Astrocyte (in vitro differentiated cells and primary cell): ENCODE measurements around the gene NAIF1.

Source experiments
- EZH2 ChIP-seq: IDR thresholded peaks from 2 replicates; pipeline ENCODE4 v1.6.1; 2012; ENCODE audit warnings: mild to moderate bottlenecking, low read length, inconsistent platforms; ENCODE audit not compliant: insufficient read depth
- TF ChIP-seq, protein P1 (sequence below): IDR thresholded peaks from 2 replicates; pipeline ENCODE4 v1.5.1; 2011; ENCODE audit warnings: low read depth, mild to moderate bottlenecking, inconsistent platforms, low read length, moderate library complexity; ENCODE audit not compliant: insufficient read depth

DNA sequence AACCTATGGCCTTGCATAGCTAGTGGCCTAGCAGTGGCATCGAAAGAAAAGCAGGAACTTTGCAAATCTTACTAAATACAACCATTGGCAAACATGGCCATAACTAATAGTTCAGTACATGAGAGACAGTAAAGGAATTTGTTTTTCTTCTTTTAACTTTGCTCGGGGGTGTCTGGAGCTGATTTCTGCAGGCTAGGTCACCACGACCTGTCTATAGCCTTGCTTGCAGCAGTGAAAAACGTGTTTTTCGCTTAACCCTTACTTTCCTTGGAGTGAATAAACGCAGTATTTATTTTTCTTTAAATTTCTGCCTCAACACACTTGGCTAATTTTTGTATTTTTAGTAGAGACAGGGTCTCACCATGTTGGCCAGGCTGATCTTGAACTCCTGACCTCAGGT lies 19.9 kb downstream of the NAIF1 start:
- TF ChIP-seq, protein P1, sequence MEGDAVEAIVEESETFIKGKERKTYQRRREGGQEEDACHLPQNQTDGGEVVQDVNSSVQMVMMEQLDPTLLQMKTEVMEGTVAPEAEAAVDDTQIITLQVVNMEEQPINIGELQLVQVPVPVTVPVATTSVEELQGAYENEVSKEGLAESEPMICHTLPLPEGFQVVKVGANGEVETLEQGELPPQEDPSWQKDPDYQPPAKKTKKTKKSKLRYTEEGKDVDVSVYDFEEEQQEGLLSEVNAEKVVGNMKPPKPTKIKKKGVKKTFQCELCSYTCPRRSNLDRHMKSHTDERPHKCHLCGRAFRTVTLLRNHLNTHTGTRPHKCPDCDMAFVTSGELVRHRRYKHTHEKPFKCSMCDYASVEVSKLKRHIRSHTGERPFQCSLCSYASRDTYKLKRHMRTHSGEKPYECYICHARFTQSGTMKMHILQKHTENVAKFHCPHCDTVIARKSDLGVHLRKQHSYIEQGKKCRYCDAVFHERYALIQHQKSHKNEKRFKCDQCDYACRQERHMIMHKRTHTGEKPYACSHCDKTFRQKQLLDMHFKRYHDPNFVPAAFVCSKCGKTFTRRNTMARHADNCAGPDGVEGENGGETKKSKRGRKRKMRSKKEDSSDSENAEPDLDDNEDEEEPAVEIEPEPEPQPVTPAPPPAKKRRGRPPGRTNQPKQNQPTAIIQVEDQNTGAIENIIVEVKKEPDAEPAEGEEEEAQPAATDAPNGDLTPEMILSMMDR = no peak
- no peak for TF ChIP-seq EZH2
